Activated T-helper 17 cell treated with anti-CD3 and anti-CD28 coated beads, Interleukin-2, amount 50 U/mL, for 72 hours (primary cell): ENCODE data around the gene MTREX. TPM values are rescaled to one million over a fixed set of nuclear protein-coding genes. Genes with fewer than 3 reads are reported as not detected.
A peak's percentile ranks its signal among the peaks of the same experiment; 100 is the strongest.

Experiments
- ATAC-seq: fragments of 150-1000 bp; cut with Tn5 transposase; replicated peaks from 2 replicates; pipeline ENCODE4 v1.10.0; 2021; ENCODE audit warnings: mild to moderate bottlenecking, moderate library complexity
- H3K27ac Mint-ChIP-seq: one replicate; pipeline ENCODE4 v1.8.0; 2022; ENCODE audit warnings: mixed read lengths
- H3K27me3 Mint-ChIP-seq: one replicate; pipeline ENCODE4 v1.8.0; 2022; ENCODE audit warnings: mixed read lengths
- H3K36me3 Mint-ChIP-seq: one replicate; pipeline ENCODE4 v1.8.0; 2022; ENCODE audit warnings: low read depth, mild to moderate bottlenecking, mixed read lengths
- H3K4me1 Mint-ChIP-seq: one replicate; pipeline ENCODE4 v1.8.0; 2022; ENCODE audit warnings: mixed read lengths
- H3K4me3 Mint-ChIP-seq: one replicate; pipeline ENCODE4 v1.8.0; 2022; ENCODE audit warnings: mild to moderate bottlenecking, mixed read lengths
- H3K9me3 Mint-ChIP-seq: one replicate; pipeline ENCODE4 v1.8.0; 2022; ENCODE audit warnings: mixed read lengths
- total RNA-seq, 2 donors: library from RNA; stranded (reverse); gene quantifications; one replicate each; pipeline ENCODE4 v1.2.3, GENCODE V29; 2022

The MTREX gene
- total RNA-seq, 2 donors from 2014 or later: 74.1 to 88.5 TPM

DNA sequence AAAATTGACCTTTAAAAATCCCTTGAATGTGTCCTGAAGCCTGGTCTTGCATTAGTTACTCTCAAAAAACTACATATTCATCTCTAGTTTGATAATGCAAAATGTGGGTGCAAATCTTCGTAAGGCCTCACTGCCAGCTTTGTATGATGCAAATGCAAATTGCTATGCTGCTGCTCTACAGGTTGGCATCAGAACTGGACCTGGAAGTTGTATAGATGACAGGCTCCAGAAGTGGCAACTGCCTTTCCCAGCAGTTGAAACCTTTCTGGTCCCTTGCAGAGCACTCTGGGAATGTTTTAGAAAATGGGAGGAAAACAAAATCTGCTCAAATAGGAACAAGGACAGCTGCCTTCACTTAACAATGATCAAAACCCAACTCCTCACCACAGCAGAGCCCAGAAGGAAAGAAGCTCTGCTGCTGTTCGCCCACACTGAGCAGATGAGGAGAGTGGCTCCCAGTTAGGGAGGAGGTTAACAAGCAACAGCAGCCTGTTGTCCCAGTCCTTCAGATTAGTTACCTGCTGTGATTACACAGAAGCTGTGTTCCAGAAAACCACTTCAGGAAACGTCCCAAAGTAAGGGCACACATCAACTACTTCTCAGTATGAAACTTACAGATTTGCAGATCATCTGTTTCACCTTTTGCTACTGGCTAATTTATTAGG lies 133.4 kb downstream of the MTREX start:
- Mint-ChIP-seq H3K4me1 (peaks cover 27% of the 10 kb centered on the region), H3K4me3 (no peak overlapping the region), H3K27me3 (no peaks in the 10 kb centered on the region), H3K27ac (no peak overlapping the region), H3K9me3 (peaks cover 2% of the 10 kb centered on the region), H3K36me3 (peaks cover 4% of the 10 kb centered on the region)
- ATAC-seq: no peak

DNA sequence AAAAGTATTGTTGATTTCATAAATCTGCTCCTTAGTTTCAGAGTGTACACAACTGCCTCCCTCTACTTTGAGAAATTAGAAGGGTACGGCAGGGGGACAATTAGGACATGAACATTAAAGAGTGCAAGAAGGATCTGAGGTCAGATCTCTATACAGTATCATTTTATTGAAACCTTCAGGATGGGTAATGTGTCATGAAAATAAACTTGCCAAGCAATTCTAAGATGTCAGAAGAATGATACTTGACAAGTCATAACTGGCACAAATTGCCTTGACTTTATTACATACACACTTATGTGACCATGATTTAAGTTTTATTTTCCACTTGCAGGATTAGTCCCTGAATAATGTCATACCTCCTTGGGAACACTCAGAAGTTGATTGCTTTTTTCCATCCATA lies 134.2 kb downstream of the MTREX start:
- peaks cover 27% of the 10 kb centered on the region for H3K4me1 Mint-ChIP-seq
- H3K36me3 Mint-ChIP-seq: no peaks in the 10 kb centered on the region
- ATAC-seq: peak; percentile 12
- no peak overlapping the region for H3K27ac Mint-ChIP-seq
- no peaks in the 10 kb centered on the region for H3K9me3 Mint-ChIP-seq
- H3K27me3 Mint-ChIP-seq: no peaks in the 10 kb centered on the region
- H3K4me3 Mint-ChIP-seq: no peak overlapping the region

DNA sequence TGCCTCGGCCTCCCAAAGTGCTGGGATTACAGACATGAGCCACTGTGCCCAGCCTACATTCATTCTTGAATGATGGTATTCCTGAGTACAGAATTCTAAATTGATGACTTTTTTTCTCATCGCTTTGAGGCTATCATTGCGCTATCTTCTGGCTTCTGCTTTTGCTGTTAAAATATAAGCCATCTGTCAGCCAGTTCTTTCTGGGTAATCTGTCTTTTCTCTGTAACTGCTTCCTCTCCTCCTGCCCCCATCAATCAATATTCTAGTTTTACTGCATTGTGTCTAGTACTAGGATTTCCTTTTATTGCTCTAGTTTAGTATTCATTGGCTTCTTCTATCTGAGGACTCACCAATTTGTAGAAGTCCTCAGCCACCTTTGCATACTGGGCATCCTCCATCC lies 138.0 kb downstream of the MTREX start:
- no peak for ATAC-seq
- Mint-ChIP-seq H3K27ac (no peak overlapping the region), H3K36me3 (no peaks in the 10 kb centered on the region), H3K27me3 (no peaks in the 10 kb centered on the region), H3K9me3 (no peaks in the 10 kb centered on the region), H3K4me3 (no peak overlapping the region), H3K4me1 (peaks cover 5% of the 10 kb centered on the region)

DNA sequence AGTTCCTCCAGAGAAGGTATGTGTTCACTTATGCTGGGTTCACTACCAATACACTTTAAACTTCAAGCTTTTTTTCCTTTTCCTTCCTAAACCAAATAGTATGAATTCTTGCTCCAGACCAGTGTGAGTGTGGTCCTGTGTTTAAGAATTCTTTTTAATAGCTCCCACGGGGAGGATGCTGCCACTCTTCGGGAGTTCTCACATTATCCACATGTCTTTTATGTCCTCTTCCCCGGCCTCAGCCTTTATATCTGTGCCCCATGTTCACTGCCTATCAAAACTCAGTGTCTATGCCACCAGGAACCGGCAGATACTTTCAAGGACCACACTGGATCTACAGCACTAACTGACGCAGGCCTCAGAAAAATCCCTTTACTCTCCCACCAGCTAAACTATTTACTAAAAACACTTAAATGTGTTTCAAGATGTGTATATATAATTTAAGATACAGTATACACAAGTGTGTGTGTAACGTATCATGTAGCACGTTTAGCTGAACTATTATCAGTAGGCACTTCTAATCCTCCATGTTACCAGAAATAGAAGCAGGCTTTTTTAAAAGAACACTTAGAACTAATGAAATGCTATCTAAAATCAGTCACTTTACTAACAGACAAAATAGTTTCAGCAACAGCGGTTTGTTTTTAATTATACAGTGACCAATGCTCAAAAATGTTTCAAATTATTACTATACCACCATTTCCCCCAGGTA lies 139.0 kb downstream of the MTREX start:
- Mint-ChIP-seq H3K27ac (no peak overlapping the region), H3K4me1 (peaks cover under 1% of the 10 kb centered on the region), H3K27me3 (no peaks in the 10 kb centered on the region), H3K9me3 (no peaks in the 10 kb centered on the region), H3K4me3 (no peak overlapping the region), H3K36me3 (no peaks in the 10 kb centered on the region)
- no peak for ATAC-seq

DNA sequence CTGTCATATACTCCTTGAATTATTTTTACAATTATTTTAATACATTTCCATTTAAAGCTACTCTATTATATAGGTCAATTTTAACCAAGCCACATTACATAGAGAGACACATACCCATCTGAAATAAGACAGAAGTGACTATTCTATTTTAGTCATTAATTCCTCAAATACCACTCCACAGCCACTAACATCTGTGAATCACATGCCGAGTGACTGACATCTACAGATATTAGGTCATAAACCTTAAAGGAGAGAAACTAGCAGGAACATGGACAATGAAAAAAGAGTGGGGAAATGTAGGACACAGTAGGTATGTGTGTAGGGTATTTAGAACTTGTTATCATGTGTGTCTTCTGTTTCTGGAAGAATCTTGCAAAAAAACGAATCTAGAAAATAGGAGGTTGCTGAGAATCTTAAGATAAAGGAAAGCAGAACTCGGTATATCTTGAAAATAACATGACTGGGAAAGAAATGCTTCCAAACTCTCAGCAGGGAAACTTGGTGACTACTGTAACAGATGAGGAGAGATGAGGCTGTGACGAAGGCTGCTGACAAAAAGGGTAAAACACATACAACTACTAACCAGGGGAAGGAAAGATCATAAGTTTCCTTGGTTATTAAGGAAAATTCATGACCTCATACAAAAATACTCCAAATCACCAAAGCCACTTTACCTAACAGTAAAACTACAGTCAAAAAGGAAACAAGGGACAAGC lies 142.4 kb downstream of the MTREX start:
- Mint-ChIP-seq H3K27me3 (no peaks in the 10 kb centered on the region), H3K4me3 (no peak overlapping the region), H3K4me1 (no peaks in the 10 kb centered on the region), H3K36me3 (no peaks in the 10 kb centered on the region), H3K27ac (no peak overlapping the region), H3K9me3 (no peaks in the 10 kb centered on the region)
- no peak for ATAC-seq

DNA sequence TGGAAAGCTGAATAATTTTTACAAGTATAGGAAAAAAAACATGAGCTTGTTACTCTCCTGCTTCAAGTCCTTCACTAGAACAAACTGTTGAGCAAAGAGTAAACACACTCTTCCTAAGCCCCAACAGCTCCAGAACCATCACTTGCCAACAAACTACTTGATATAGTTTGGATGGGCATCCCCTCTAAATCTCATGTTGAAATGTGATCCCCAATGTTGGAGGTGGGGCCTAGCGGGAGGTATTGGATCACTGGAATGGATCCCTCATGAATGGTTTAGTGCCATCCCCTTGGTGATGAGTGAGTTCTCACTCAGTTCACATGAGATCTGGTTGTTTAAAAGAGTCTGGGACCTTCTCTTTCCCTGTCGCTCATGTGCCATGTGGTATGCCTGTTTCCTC lies 144.2 kb downstream of the MTREX start:
- Mint-ChIP-seq H3K9me3 (no peaks in the 10 kb centered on the region), H3K27me3 (no peaks in the 10 kb centered on the region), H3K27ac (no peak overlapping the region), H3K36me3 (no peaks in the 10 kb centered on the region), H3K4me1 (no peaks in the 10 kb centered on the region), H3K4me3 (no peak overlapping the region)
- ATAC-seq: no peak

DNA sequence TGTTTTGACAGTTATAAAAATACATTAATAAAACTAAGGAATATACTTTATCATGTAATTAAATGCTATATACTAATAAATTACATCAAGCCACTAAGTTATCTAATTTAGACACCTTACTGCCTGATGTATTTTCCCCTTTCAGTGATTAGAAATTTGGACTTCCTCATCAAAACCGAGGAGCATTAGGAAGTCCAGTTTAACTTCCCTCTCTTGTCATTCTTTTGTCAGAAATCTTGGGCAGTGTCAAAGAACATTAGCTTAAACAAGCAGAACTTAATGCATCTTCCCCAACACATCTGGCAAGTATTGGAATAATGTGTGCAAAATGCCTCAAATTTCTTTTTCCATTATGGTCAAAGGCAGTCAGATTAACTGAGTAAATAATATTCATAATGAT lies 145.4 kb downstream of the MTREX start:
- Mint-ChIP-seq H3K4me3 (no peak overlapping the region), H3K36me3 (no peaks in the 10 kb centered on the region), H3K27me3 (no peaks in the 10 kb centered on the region), H3K4me1 (no peaks in the 10 kb centered on the region), H3K9me3 (no peaks in the 10 kb centered on the region), H3K27ac (no peak overlapping the region)
- no peak for ATAC-seq

DNA sequence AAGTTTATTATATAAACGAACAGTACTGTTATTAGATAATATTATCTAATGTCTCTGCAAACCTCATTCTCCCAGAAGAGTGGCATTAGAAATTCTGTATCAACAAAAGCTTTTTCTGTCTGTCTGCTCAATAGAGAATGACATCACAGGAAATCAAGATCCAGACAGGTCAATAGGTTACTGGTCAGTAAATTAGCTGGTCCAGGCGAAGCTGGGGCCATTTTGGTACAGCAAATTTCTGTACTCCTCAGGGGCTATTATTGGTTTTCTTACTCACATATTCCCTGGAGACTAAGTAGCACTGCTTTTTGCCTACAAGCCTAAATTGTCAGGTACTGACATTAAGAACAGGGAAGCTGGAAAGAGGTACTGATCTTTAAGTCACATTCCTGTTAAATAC lies 146.5 kb downstream of the MTREX start:
- Mint-ChIP-seq H3K36me3 (no peaks in the 10 kb centered on the region), H3K9me3 (no peaks in the 10 kb centered on the region), H3K27me3 (no peaks in the 10 kb centered on the region), H3K27ac (no peak overlapping the region), H3K4me1 (no peaks in the 10 kb centered on the region), H3K4me3 (no peak overlapping the region)
- no peak for ATAC-seq

DNA sequence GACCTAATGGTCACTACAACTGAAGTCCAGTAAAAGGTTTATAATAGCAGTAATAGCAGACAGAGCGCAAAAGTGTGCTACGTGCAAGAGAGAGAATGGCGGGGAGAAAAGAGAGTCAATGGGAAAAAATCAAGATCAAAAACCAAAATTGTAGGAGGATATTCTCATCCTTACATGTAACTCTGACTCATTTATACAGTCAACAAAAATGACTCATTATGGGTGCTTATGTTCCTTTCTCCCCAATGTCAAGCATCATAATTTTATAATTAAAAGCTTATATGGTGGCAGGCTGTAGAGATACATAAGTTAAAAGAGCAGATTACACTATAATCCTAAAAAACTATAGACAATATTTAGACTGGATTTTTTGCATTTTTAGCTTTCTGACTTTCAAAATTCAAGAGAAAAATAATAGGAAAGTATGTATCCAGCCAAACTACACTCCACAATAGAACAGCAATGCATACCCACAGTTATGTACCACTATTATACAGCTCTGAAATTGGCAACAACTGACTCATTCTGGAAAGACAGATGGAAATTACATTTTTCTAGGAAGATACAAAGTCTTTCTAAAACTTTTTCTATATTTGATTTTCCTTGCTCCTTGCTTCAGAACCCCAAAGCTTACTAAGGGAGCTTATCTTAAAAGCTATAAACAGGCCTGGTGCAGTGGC lies 148.6 kb downstream of the MTREX start:
- Mint-ChIP-seq H3K36me3 (no peaks in the 10 kb centered on the region), H3K4me3 (no peak overlapping the region), H3K4me1 (peaks cover under 1% of the 10 kb centered on the region), H3K9me3 (no peaks in the 10 kb centered on the region), H3K27me3 (no peaks in the 10 kb centered on the region), H3K27ac (no peak overlapping the region)
- ATAC-seq: peak; percentile 73

DNA sequence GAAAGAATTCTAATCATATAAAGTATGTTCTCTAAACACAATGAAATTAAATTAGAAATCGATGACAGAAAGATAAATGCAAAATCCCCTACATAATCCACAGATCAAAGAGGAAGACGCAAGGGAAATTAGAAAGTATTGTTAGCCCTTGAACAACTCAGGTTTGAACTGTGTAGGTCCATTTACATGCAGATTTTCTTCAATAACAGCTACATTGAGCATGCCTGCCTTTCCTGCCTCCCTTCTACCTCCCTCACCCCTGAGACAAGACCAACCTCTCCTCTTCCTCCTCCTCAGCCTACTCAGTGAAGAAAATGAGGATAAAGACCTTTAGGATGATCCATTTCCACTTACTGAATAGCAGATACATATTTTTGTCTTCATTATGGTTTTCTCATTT lies 151.8 kb downstream of the MTREX start:
- no peaks in the 10 kb centered on the region for H3K9me3 Mint-ChIP-seq
- no peak overlapping the region for H3K4me3 Mint-ChIP-seq
- peaks cover 4% of the 10 kb centered on the region for H3K36me3 Mint-ChIP-seq
- H3K27ac Mint-ChIP-seq: no peak overlapping the region
- no peaks in the 10 kb centered on the region for H3K27me3 Mint-ChIP-seq
- H3K4me1 Mint-ChIP-seq: peaks cover 5% of the 10 kb centered on the region
- ATAC-seq: no peak

DNA sequence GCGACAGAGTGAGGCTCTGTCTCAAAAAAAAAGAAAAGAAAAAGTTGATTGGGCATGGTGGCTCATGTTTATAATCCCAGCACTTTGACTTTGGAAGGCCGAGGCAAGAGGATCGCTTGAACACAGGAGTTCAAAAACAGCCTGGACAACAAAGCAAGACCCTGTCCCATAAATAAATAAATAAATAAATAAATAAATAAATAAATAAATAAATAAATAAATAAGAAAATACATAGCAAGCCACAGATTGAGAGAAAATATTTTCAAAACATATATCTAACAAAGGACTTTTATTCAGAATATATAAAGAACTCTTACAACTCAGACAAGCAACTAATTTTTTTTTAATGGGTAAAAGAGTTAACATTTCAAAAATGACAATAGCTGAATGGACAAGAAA lies 155.8 kb downstream of the MTREX start:
- H3K27ac Mint-ChIP-seq: no peak overlapping the region
- no peak for ATAC-seq
- no peaks in the 10 kb centered on the region for H3K9me3 Mint-ChIP-seq
- H3K4me1 Mint-ChIP-seq: peaks cover 5% of the 10 kb centered on the region
- peaks cover 16% of the 10 kb centered on the region for H3K36me3 Mint-ChIP-seq
- H3K4me3 Mint-ChIP-seq: no peak overlapping the region
- H3K27me3 Mint-ChIP-seq: no peaks in the 10 kb centered on the region

DNA sequence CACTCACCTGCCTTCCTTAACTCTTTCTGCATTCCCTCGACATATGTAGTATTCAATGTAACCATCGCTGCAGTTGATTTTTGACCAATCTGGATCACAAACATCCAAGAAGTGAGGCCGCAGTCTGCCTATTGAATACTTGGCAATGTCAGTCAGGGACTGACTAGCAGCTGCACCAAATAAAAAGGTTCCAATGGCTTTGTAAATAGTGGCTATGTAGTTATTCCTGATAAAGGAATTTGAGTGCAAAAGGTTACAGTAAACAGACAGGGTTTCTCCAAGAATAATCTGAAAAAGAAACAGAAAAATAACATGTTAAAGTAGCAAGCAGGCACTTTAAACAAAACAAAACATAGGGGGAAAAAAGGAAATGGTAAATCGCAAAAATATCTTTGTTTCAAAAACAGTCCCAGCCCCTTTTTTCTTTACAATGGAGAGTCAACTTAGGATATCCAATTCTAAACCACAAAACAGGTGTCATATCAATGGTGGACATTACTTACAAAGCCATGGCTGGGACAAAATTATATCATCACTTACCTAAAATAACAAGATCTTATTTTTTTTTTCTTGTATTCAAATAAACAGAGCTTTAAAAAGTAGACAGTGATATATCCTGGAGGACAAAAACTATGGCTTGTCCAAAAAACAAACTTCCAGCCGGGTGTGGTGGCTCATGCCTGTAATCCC lies 160.2 kb downstream of the MTREX start:
- Mint-ChIP-seq H3K4me1 (no peaks in the 10 kb centered on the region), H3K27ac (no peak overlapping the region), H3K36me3 (peaks cover 16% of the 10 kb centered on the region), H3K27me3 (no peaks in the 10 kb centered on the region), H3K9me3 (no peaks in the 10 kb centered on the region), H3K4me3 (no peak overlapping the region)
- no peak for ATAC-seq

DNA sequence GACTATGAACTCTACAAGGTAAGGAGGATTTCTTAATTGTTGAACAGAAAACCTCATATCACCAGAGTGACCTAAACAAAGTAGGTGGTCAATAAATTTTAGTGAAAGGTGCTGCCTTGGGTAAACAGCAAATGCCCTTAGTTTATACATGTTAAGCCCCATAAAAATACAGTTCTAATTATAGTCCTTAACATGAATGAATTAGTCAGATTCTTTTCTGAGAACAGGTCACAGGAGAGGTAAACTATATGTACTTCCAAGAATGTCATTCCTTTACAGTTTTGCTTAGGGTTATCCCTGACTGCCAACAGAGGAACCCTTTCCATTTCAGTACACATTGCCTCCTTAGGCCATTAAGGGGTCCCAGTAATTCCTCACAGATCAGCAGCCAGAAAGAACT lies 162.1 kb downstream of the MTREX start:
- no peak for ATAC-seq
- Mint-ChIP-seq H3K4me3 (no peak overlapping the region), H3K27ac (no peak overlapping the region), H3K27me3 (no peaks in the 10 kb centered on the region), H3K36me3 (peaks cover 9% of the 10 kb centered on the region), H3K4me1 (no peaks in the 10 kb centered on the region), H3K9me3 (no peaks in the 10 kb centered on the region)

DNA sequence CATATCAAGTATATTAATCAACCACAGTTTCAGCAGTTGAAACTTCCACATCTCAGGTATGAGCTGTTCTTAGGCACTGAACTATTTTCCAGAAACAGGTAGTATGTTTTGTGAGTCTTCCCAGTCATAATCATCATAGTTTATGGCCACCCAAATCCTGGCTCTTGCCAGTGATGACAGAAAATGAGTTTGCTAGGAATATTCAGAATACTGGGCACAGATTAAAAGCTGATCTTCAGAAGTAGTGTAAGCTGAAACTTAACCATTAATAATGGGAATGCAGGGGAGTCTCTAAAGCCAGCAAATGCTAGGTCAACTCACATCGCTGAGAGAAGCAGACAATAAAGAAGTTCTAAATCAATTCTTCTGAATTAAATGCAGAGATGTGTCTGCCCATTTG lies 162.5 kb downstream of the MTREX start:
- no peak for ATAC-seq
- Mint-ChIP-seq H3K4me3 (no peak overlapping the region), H3K27ac (no peak overlapping the region), H3K36me3 (peaks cover 9% of the 10 kb centered on the region), H3K9me3 (no peaks in the 10 kb centered on the region), H3K27me3 (no peaks in the 10 kb centered on the region), H3K4me1 (no peaks in the 10 kb centered on the region)
